MG63 (cell line): ENCODE results near the gene LSS. TPM values are rescaled to one million over a fixed set of nuclear protein-coding genes. Genes with fewer than 3 reads are reported as not detected.

ENCODE experiments used
- total RNA-seq: library from RNA; depleted of rRNA; stranded (reverse); fragments of >200 nt; shearing (Covaris generic); gene quantifications from 2 replicates; pipeline ENCODE4 v1.2.3, GENCODE V29; 2014; ENCODE audit warnings: low replicate concordance; rRNA removed

LSS gene
- total RNA-seq, 1 experiment from 2014 or later, result 66.7 TPM

Other genes with a start within 250 kb of the LSS start
- gene COL6A1, start 247.0 kb downstream of the LSS start, total RNA-seq, result 817 and 868 TPM in 2 replicates
- gene COL6A2, start 130.7 kb downstream of the LSS start, total RNA-seq, result 949 and 1,198 TPM in 2 replicates
- not detected in 2 replicates for gene FTCD, start 73.2 kb downstream of the LSS start, total RNA-seq
- gene SPATC1L, start 44.3 kb downstream of the LSS start, total RNA-seq, result 2.0 and 2.4 TPM in 2 replicates
- 76.0 and 108 TPM in 2 replicates for gene MCM3AP, start 56.8 kb upstream of the LSS start, total RNA-seq
- gene YBEY, start 57.6 kb upstream of the LSS start, total RNA-seq, result 42.8 and 55.8 TPM in 2 replicates
- 3.0 and 4.7 TPM in 2 replicates for gene C21orf58, start 95.1 kb upstream of the LSS start, total RNA-seq
- 51.7 and 57.0 TPM in 2 replicates for gene PCNT, start 95.4 kb upstream of the LSS start, total RNA-seq
- 15.9 and 32.1 TPM in 2 replicates for gene DIP2A, start 230.1 kb upstream of the LSS start, total RNA-seq